Kidney (tissue), 14 donors: ENCODE results near the gene RRP12. TPM values are rescaled to one million over a fixed set of nuclear protein-coding genes. Genes with fewer than 3 reads are reported as not detected.
"Not testable (repeated sequence)": the region's sequence is repeated elsewhere in the genome, so short reads cannot be mapped to it uniquely, and the experiment has no call there.

Source experiments
- DNase-seq, 5 donors: peaks; one replicate each; pipeline ENCODE4 v3.0.0-alpha.2; 2013 to 2020
- FAIRE-seq: peaks from 2 replicates; lab custom pipeline; 2012; peaks lifted over from hg19 to GRCh38; lab: Jason Lieb, UNC
- H3K27ac ChIP-seq, 2 donors: one replicate each; pipeline ENCODE4 v1.7.0; 2013; ENCODE audit warnings: low read depth in 2 of 2, low read length in 2 of 2, inconsistent platforms in 1 of 2
- H3K27me3 ChIP-seq: one replicate; pipeline ENCODE4 v1.7.1; 2013; ENCODE audit warnings: low read length, inconsistent platforms; ENCODE audit not compliant: control insufficient read depth, insufficient read depth
- H3K36me3 ChIP-seq, 3 donors: one replicate each; pipeline versions ENCODE4 v1.7.0 to v1.7.1; 2013; ENCODE audit warnings: low read length in 3 of 3, control low read depth in 1 of 3, inconsistent platforms in 1 of 3; ENCODE audit not compliant: insufficient read depth in 3 of 3, control insufficient read depth in 2 of 3
- H3K4me1 ChIP-seq, 3 donors: one replicate each; pipeline versions ENCODE4 v1.7.0 to v1.7.1; 2013; ENCODE audit warnings: low read length in 3 of 3, inconsistent platforms in 1 of 3, low read depth in 1 of 3; ENCODE audit not compliant: control insufficient read depth in 2 of 3, insufficient read depth in 2 of 3
- H3K4me3 ChIP-seq, 3 donors: one replicate each; pipeline versions ENCODE4 v1.7.0 to v1.8.1; 2013; ENCODE audit warnings: low read length in 3 of 3, control low read depth in 1 of 3, inconsistent platforms in 1 of 3
- H3K9ac ChIP-seq, 3 donors: one replicate each; pipeline versions ENCODE4 v1.7.0 to v1.7.1; 2013; ENCODE audit warnings: low read length in 3 of 3, control low read depth in 1 of 3, inconsistent platforms in 1 of 3
- H3K9me3 ChIP-seq, 3 donors: one replicate each; pipeline versions ENCODE4 v1.7.0 to v1.7.1; 2013; ENCODE audit warnings: low read length in 3 of 3, control low read depth in 1 of 3, inconsistent platforms in 1 of 3; ENCODE audit not compliant: control insufficient read depth in 2 of 3, insufficient read depth in 1 of 3
- intact Hi-C: fragments of 100-400 bp; cut with DNase I; formaldehyde crosslinking; loops from one replicate; pipeline ENCODE4 v1.11.1; 2022
- polyA plus RNA-seq: library from polyadenylated mRNA; stranded (reverse); fragments of 350-450 nt; fragmentation: Illumina TruSeq; extraction: RNeasy Lipid Tissue Mini Kit (QIAGEN cat#74804); gene quantifications from one replicate; pipeline ENCODE4 v1.2.3, GENCODE V29; 2014; ENCODE audit warnings: low read depth, low replicate concordance; ENCODE audit not compliant: insufficient read depth
- total RNA-seq: library from RNA; stranded (reverse); fragmentation: NEBNext Ultra II Directional; extraction: Animal tissue kit (Norgen Biotek cat#: 25700); gene quantifications from one replicate; pipeline ENCODE4 v1.2.1, GENCODE V29; 2021
- TF ChIP-seq, protein P1 (sequence below): IDR thresholded peaks from 3 replicates; pipeline ENCODE4 v1.5.1; 2012; ENCODE audit warnings: mild to moderate bottlenecking, moderate library complexity, borderline replicate concordance; ENCODE audit not compliant: insufficient read depth; ENCODE audit errors: extremely low read depth
- donor health status: control.
- donor health status: control.
- donor health status: control.
- donor health status: control.
- donor health status: control.
- donor health status: DM: yes; HTN: yes; CAD: no.
- donor health status: Normal renal cell carcinoma (clear cell type).

Gene RRP12
- total and polyA plus RNA-seq, 2 donors from 2014 or later, result 9.7 to 30.0 TPM

GRCh38 chr10:97425964-97426775, 25.0 kb upstream of the RRP12 start, which contains the start of gene PGAM1:
Gene PGAM1, plus strand, starts transcription at chr10:97426191. Its CDS starts 117 bp downstream, at chr10:97426308.
- TF ChIP-seq, protein P1, sequence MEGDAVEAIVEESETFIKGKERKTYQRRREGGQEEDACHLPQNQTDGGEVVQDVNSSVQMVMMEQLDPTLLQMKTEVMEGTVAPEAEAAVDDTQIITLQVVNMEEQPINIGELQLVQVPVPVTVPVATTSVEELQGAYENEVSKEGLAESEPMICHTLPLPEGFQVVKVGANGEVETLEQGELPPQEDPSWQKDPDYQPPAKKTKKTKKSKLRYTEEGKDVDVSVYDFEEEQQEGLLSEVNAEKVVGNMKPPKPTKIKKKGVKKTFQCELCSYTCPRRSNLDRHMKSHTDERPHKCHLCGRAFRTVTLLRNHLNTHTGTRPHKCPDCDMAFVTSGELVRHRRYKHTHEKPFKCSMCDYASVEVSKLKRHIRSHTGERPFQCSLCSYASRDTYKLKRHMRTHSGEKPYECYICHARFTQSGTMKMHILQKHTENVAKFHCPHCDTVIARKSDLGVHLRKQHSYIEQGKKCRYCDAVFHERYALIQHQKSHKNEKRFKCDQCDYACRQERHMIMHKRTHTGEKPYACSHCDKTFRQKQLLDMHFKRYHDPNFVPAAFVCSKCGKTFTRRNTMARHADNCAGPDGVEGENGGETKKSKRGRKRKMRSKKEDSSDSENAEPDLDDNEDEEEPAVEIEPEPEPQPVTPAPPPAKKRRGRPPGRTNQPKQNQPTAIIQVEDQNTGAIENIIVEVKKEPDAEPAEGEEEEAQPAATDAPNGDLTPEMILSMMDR, result peak; percentile 68
- FAIRE-seq (no peak), DNase-seq (peak; percentile 97 to 99 (median 98))
- Histone ChIP-seq H3K4me1 (peaks cover 0 to 15% (median 7%) of the 10 kb centered on the region in 3 donors), H3K27me3 (no peaks in the 10 kb centered on the region), H3K27ac (peak within 1 kb of the TSS; percentile 83 to 86), H3K4me3 (peak within 1 kb of the TSS; percentile 81 to 94 (median 91)), H3K9ac (peak within 1 kb of the TSS; percentile 75 to 92 (median 87)), H3K36me3 (peaks cover 4 to 13% (median 7%) of the 10 kb centered on the region in 3 donors), H3K9me3 (no peaks in the 10 kb centered on the region)
- intact Hi-C loops, result no loop called here

DNA sequence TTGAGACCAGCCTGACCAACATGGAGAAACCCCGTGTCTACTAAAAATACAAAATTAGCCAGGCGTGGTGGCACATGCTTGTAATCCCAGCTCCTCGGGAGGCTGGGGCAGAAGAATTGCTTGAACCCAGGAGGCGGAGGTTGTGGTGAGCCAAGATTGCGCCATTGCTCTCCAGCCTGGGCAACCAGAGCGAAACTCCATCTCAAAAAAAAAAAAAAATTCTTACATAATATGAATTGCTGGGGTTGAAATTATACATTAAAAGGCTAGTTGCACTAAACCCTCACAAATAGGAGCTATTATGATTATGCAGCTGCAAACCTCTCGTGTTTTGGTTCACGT, 22.6 kb upstream of the RRP12 start:
- H3K27ac ChIP-seq, FAIRE-seq, H3K9me3 ChIP-seq, H3K27me3 ChIP-seq, H3K36me3 ChIP-seq, intact Hi-C loops, H3K9ac ChIP-seq, H3K4me3 ChIP-seq, DNase-seq: not testable (repeated sequence)
- H3K4me1 ChIP-seq, result peaks cover 0 to 17% (median 7%) of the 10 kb centered on the region in 3 donors

GRCh38 chr10:97416565-97416964, 15.4 kb upstream of the RRP12 start:
- Histone ChIP-seq H3K9ac (no peak overlapping the region), H3K4me3 (no peak overlapping the region), H3K4me1 (peaks cover 0 to 7% (median 6%) of the 10 kb centered on the region in 3 donors), H3K27me3 (no peaks in the 10 kb centered on the region), H3K36me3 (no peaks in the 10 kb centered on the region), H3K9me3 (no peaks in the 10 kb centered on the region), H3K27ac (no peak overlapping the region)
- TF ChIP-seq, protein P1, result no peak
- FAIRE-seq (no peak), DNase-seq (no peak)
- intact Hi-C loops, result no loop called here

DNA sequence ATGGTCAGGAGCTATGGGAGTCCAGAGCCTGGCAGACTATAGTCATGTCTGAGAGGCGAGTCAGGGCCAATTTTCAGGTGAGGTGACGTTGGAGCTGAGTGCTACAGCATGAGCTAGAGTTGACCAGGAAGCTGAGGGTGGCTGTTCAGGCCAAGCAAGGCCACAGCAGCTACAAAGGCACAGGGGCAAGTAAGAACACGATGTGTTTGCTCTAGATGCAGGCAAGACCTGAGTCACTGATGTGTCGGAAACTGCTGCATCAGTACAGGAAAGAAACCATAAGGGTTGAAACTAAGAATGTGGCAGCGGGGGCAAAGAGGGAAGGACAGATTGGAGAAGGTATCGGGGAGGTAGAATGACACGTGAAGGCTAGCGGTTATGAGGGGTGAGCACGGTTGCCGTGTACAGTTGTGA, 11.8 kb upstream of the RRP12 start:
- Histone ChIP-seq H3K9ac (no peak overlapping the region), H3K27me3 (no peaks in the 10 kb centered on the region), H3K4me3 (no peak overlapping the region), H3K27ac (no peak overlapping the region), H3K4me1 (no peaks in the 10 kb centered on the region), H3K36me3 (no peaks in the 10 kb centered on the region), H3K9me3 (no peaks in the 10 kb centered on the region)
- FAIRE-seq (no peak), DNase-seq (peak in 1 of 5 donors; percentile 38)
- TF ChIP-seq, protein P1, result no peak
- intact Hi-C loops, result no loop called here
